Umbilical cord (tissue), 2 donors: ENCODE measurements around the gene SNX10. TPM values are rescaled to one million over a fixed set of nuclear protein-coding genes. Genes with fewer than 3 reads are reported as not detected.

Experiments
- DNase-seq: peaks from one replicate; pipeline ENCODE4 v3.0.0-alpha.2; 2015; ENCODE audit warnings: low spot score
- total RNA-seq: library from RNA; depleted of rRNA; stranded (reverse); fragments of >200 nt; gene quantifications from one replicate; pipeline ENCODE4 v1.2.3, GENCODE V29; 2014; ENCODE audit warnings: low replicate concordance; ENCODE audit not compliant: insufficient read depth

The SNX10 gene
- total RNA-seq, 1 donor from 2014 or later = 3.6 TPM

DNA sequence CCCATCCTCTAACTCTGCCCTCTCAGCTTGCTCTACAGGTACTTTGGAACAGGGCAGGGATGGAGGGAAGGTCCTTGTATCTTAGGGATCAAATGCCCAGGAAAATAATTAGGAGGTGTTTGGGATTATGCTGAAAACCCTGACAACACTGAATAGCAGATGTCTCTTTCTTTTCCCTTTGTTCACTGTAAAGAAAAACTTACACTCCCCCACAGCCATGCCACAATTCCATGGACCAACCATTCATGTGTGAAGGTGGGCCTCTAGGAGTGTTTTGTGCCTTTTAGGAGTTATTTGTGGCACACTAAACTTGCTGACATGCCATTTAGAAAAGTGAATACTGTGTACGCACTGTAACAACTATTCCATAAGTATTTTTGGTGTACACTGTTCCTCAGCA is 108.1 kb downstream of the SNX10 start:
- no peak for DNase-seq

GRCh38 chr7:26403640-26404039 is 112.0 kb downstream of the SNX10 start:
- DNase-seq = no peak

DNA sequence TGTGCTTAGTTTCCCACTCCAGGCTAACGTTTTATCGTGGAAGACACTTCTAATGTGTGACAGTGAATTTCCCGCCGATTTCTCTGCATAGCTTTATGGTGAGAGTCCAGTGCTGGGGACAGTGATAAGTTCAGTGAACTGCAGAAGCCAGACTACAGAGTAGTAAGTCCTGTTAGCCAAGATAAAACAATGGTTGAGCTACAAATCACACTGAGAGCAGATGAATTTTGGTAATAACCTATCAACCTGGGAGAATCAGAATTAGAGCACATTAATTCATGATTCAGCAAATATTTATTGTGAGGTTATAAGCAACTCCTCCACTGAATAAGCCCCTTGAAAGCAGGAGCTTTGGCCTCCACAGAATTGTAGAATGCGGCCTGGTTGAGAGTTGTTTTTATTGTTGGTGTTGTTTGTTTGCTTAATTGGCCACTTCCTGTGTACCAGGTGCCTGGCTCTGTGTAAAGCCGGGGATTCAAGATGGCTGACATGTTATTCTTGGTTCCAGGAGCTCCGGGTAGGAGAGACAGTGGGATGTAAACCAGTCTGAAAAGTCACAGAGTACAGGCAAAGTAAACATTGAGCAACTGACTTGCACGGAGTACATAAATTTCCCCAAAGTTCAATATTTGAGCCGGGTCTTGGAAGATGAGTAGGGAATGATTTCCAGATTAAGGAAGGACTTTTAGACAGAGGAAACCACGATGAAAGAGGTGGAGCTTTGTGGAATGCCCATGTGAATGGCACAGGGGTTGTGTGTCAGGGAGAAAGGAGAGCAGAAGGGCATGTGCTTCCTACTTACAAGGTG is 112.7 kb downstream of the SNX10 start:
- DNase-seq = no peak

DNA sequence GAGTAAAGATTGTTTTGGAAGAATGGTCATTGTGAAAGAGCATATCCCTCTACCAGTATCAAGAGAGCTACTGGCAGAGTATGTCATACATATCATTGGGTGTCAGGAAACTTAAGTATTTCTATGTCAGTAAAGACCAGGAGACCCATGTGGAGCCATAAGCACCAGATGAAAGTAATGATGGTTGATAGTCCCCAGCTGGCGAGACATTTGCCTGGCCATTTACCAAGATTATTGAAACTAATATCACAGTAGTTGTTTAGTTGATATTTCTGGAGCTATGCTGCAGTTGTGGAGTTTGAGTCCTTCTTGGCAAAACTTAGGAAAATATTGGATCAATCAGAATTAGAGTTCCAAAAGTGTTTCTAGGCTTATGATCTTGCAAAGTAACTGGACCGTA is 114.8 kb downstream of the SNX10 start:
- no peak for DNase-seq

DNA sequence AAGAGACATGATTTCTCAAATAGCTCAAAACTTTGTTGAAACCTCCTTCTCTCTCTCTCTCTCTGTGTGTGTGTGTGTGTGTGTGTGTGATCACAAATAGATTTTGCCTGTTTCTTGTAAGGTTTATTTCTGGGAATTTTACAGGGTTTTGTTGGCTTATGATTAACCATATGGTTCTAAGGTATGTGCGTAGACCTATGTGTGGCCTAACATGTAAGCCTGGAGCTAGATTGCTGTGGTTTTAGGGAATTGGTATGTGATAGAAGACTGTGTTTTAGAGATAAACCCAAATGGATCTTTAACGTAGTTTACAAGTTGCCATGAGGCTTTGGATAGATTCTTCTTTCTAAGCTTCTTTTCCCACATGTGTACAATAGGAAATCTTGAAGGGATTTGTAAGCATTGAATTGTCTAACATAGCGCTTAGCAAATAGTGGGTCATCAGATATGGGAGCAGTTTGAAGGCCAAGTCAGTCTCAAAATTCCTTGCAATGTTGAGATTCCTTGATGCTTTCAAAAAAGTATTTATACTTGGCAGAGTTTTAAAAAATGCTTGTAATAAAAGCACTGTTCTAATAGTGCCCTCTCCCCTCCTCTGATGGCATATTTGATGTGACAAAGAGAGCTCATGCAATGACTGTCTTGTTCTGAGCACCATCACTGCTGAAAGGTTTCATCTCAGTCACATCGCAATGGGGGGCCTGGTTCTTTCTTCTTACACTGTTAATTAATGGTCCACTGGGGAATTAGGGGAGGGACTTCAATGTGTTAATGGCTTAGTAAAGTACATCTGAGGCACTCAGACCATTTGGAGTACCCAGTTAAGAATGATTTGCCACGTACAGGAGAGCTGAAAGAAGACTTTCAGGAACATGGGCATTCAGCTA is 118.2 kb downstream of the SNX10 start:
- DNase-seq = peak; percentile 57

GRCh38 chr7:26413007-26413691 is 121.5 kb downstream of the SNX10 start:
- DNase-seq = no peak

- no peak for DNase-seq
Measured at GRCh38 chr7:26416004-26416403, 124.3 kb downstream of the SNX10 start.

GRCh38 chr7:26417911-26418413 is 126.3 kb downstream of the SNX10 start:
- peak; percentile 49 for DNase-seq

- no peak for DNase-seq
Measured at GRCh38 chr7:26419198-26419597, 127.5 kb downstream of the SNX10 start.

DNA sequence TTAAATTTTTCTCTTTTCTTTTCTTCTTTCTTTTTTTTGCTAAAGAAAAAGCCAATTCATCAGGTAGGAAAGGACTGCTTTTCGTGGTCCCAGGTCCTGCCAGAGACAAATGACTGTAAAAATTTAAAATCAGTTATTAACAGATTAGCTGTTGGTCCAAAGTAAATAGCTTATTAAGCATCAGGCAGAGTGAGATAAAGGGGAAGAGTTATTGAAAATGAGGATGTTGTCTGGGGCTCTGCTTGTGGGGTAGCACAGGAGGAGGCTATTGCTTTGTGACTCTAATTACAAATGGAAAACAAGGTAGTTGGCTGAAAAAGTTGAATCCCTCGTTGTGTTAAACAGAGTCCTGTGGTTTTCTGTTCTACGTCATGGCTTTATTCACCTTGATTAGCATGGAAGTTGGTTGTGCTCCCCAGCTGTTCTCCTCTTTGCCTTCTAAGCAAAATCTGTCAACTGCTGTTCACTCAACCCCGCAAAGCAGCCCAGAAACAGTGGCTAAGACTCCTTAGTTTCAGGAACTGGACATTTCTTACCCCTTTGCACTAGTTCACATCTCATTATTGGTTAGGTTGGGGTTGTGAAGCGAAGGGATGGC is 128.9 kb downstream of the SNX10 start:
- DNase-seq = no peak

DNA sequence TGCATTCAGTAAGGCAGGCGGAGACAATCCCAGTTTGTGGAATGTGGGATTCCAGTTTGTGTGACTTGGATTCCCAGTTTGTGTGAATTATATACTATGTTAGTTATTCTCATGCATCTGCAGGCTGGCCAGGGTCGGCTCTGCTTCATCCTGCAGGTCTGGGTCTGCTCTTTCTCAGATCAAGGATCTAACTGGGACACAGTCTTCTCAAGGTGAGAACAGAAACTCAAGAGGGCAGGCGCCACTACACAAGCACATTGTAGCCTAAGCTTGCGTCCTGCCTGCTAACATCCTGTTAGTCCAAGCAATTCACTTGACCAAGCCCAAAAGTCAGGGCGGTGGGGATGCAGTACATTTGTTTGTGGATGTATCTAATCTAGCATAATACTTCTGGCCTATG is 131.1 kb downstream of the SNX10 start:
- no peak for DNase-seq

DNA sequence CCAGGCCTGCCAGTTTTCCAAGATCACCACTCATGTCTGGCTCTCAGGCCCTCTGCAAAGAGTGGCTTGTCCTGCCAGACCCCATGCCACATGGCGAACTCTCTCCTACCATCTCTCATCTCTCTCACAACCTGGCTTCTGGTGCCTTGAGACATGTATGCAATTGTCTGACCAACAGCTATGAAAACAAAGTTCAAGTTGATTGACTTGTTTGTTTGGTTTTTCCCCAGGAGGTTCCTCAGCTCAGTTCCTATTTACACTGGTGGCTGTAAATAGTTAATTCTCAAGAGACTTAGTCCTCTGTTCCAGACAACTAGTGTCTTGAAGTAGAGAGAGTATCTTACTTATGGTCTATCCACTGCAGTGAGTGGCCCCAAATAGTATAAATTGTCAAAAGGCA is 131.8 kb downstream of the SNX10 start:
- no peak for DNase-seq

Other genes starting within 250 kb of the SNX10 start
- gene NFE2L3, start 139.7 kb upstream of the SNX10 start, total RNA-seq = 2.4 TPM
- 96.5 TPM for gene HNRNPA2B1, start 91.1 kb upstream of the SNX10 start, total RNA-seq
- 78.5 TPM for gene CBX3, start 90.1 kb upstream of the SNX10 start, total RNA-seq